Tibial nerve (tissue), 4 donors: ENCODE results near the gene NFIB. TPM values are rescaled to one million over a fixed set of nuclear protein-coding genes. Genes with fewer than 3 reads are reported as not detected.

ENCODE experiments used
- DNase-seq, 2 donors: peaks; one replicate each; pipeline ENCODE4 v3.0.0-alpha.2; 2019; ENCODE audit warnings: low spot score in 2 of 2
- H3K27ac ChIP-seq, 4 donors: fragments of 200-600 bp; sonication (generic) in 3 of 4; one replicate each; pipeline ENCODE4 v1.5.1; 2017 to 2019; ENCODE audit warnings: mild to moderate bottlenecking in 1 of 4
- H3K27me3 ChIP-seq, 2 donors: fragments of 200-600 bp; sonication (generic) in 1 of 2; one replicate each; pipeline versions ENCODE4 v1.5.1 to v1.6.0; 2017 to 2019
- H3K36me3 ChIP-seq, 3 donors: fragments of 200-600 bp; sonication (generic); one replicate each; pipeline ENCODE4 v1.5.1; 2018 to 2019
- H3K4me1 ChIP-seq, 4 donors: fragments of 200-600 bp; sonication (generic) in 3 of 4; one replicate each; pipeline ENCODE4 v1.5.1; 2017 to 2019
- H3K4me3 ChIP-seq, 4 donors: fragments of 200-600 bp; sonication (generic) in 3 of 4; one replicate each; pipeline ENCODE4 v1.5.1; 2017 to 2019; ENCODE audit warnings: mild to moderate bottlenecking in 1 of 4, moderate library complexity in 1 of 4
- H3K9me3 ChIP-seq, 4 donors: fragments of 200-600 bp; sonication (generic) in 3 of 4; one replicate each; pipeline ENCODE4 v1.5.1; 2017 to 2019
- CTCF ChIP-seq, 5 experiments: fragments of 200-600 bp in 3 of 5; fragments of 450-650 bp in 2 of 5; sonication (generic) in 3 of 5; IDR thresholded peaks; one replicate each; pipeline ENCODE4 v1.5.1; 2016 to 2019; ENCODE audit warnings: antibody characterized with exemption in 5 of 5, mild to moderate bottlenecking in 3 of 5, moderate library complexity in 2 of 5
- EP300 ChIP-seq, 2 donors: sonication (generic); formaldehyde crosslinking; IDR thresholded peaks; one replicate each; pipeline ENCODE4 v1.6.1; 2017; ENCODE audit warnings: antibody characterized with exemption in 2 of 2, mild to moderate bottlenecking in 1 of 2
- POLR2A ChIP-seq, 2 donors: fragments of 450-650 bp; IDR thresholded peaks; one replicate each; pipeline ENCODE4 v1.6.1; 2017; ENCODE audit warnings: antibody characterized with exemption in 2 of 2, mild to moderate bottlenecking in 2 of 2, moderate library complexity in 2 of 2
- WGBS, 2 donors: methylation state at CpG; one replicate each; pipeline ENCODE4 v1.1.5; 2018; 5-methylcytosine and 5-hydroxymethylcytosine counted together
- total RNA-seq, 4 donors: library from RNA; depleted of rRNA; stranded (reverse); fragments of >200 nt; gene quantifications; one replicate each; pipeline ENCODE4 v1.1.0, GENCODE V29; 2016

The NFIB gene
- total RNA-seq, 4 donors from 2014 or later = 52.1 to 125 (median 78.1) TPM

GRCh38 chr9:14080959-14081542 lies 232.9 kb downstream of the NFIB start:
- H3K27ac ChIP-seq = no peak overlapping the region
- no peaks in the 10 kb centered on the region for H3K36me3 ChIP-seq
- no peaks in the 10 kb centered on the region for H3K9me3 ChIP-seq
- WGBS, 2 donors = 33 to 37% methylated on average over 6 of the region's 6 CpGs
- TF ChIP-seq CTCF (IDR thresholded peaks at IDR 0.05) (no peak), POLR2A (IDR thresholded peaks at IDR 0.05) (no peak), EP300 (IDR thresholded peaks at IDR 0.05) (no peak)
- no peak for DNase-seq
- no peak overlapping the region for H3K4me3 ChIP-seq
- H3K27me3 ChIP-seq = no peaks in the 10 kb centered on the region
- peaks cover 0 to 3% (median 0%) of the 10 kb centered on the region in 4 donors for H3K4me1 ChIP-seq

- Histone ChIP-seq H3K27me3 (no peaks in the 10 kb centered on the region), H3K4me3 (no peak overlapping the region), H3K36me3 (no peaks in the 10 kb centered on the region), H3K27ac (no peak overlapping the region), H3K9me3 (no peaks in the 10 kb centered on the region), H3K4me1 (peaks cover 0 to 3% (median 0%) of the 10 kb centered on the region in 4 donors)
- TF ChIP-seq EP300 (IDR thresholded peaks at IDR 0.05) (no peak), POLR2A (IDR thresholded peaks at IDR 0.05) (no peak), CTCF (IDR thresholded peaks at IDR 0.05) (no peak)
- no peak for DNase-seq
- 71 to 74% methylated on average over 4 of the region's 4 CpGs for WGBS, 2 donors
Measured at GRCh38 chr9:14079440-14079839, 234.5 kb downstream of the NFIB start.

GRCh38 chr9:14077672-14078071 lies 236.3 kb downstream of the NFIB start:
- Histone ChIP-seq H3K27ac (no peak overlapping the region), H3K27me3 (no peaks in the 10 kb centered on the region), H3K4me1 (peaks cover 0 to 7% (median 0%) of the 10 kb centered on the region in 4 donors), H3K4me3 (no peak overlapping the region), H3K9me3 (no peaks in the 10 kb centered on the region), H3K36me3 (no peaks in the 10 kb centered on the region)
- whole genome bisulfite sequencing, 2 donors = 71 to 72% methylated on average over 4 of the region's 4 CpGs
- no peak for TF ChIP-seq EP300 (IDR thresholded peaks at IDR 0.05)
- no peak for TF ChIP-seq POLR2A (IDR thresholded peaks at IDR 0.05)
- no peak for TF ChIP-seq CTCF (IDR thresholded peaks at IDR 0.05)
- DNase-seq = no peak

- TF ChIP-seq CTCF (IDR thresholded peaks at IDR 0.05) (no peak), POLR2A (IDR thresholded peaks at IDR 0.05) (no peak), EP300 (IDR thresholded peaks at IDR 0.05) (no peak)
- Histone ChIP-seq H3K36me3 (no peaks in the 10 kb centered on the region), H3K27me3 (no peaks in the 10 kb centered on the region), H3K27ac (no peak overlapping the region), H3K4me3 (no peak overlapping the region), H3K4me1 (peaks cover 0 to 8% (median 0%) of the 10 kb centered on the region in 4 donors), H3K9me3 (no peaks in the 10 kb centered on the region)
- WGBS, 2 donors = 74 to 88% methylated on average over 4 of the region's 4 CpGs
- no peak for DNase-seq
Measured at GRCh38 chr9:14075218-14075617, 238.7 kb downstream of the NFIB start.

GRCh38 chr9:14072850-14073249 lies 241.1 kb downstream of the NFIB start:
- Histone ChIP-seq H3K9me3 (no peaks in the 10 kb centered on the region), H3K27ac (no peak overlapping the region), H3K4me1 (peaks cover 0 to 8% (median 0%) of the 10 kb centered on the region in 4 donors), H3K4me3 (no peak overlapping the region), H3K36me3 (no peaks in the 10 kb centered on the region), H3K27me3 (no peaks in the 10 kb centered on the region)
- no peak for DNase-seq
- 44 to 48% methylated on average over 5 of the region's 5 CpGs for whole genome bisulfite sequencing, 2 donors
- TF ChIP-seq CTCF (IDR thresholded peaks at IDR 0.05) = no peak
- TF ChIP-seq EP300 (IDR thresholded peaks at IDR 0.05) = no peak
- no peak for TF ChIP-seq POLR2A (IDR thresholded peaks at IDR 0.05)
